H7 (cell line): ENCODE results near the gene VCP. TPM values are rescaled to one million over a fixed set of nuclear protein-coding genes. Genes with fewer than 3 reads are reported as not detected.

ENCODE experiments used
- DNase-seq: peaks from one replicate; pipeline ENCODE4 v3.0.0; 2012
- H3K27me3 ChIP-seq: 2 replicates; pipeline ENCODE4 v1.6.0; 2011; ENCODE audit warnings: mild to moderate bottlenecking, low read length; ENCODE audit not compliant: control insufficient read depth, insufficient read depth
- H3K36me3 ChIP-seq: replicated peaks from 2 replicates; pipeline ENCODE4 v1.5.1; 2011; ENCODE audit warnings: low read length; ENCODE audit not compliant: control insufficient read depth, insufficient read depth
- H3K4me3 ChIP-seq: 2 replicates; pipeline ENCODE4 v1.5.1; 2011; ENCODE audit warnings: low read depth, mild to moderate bottlenecking, control low read depth, low read length, moderate library complexity; ENCODE audit not compliant: insufficient read depth
- total RNA-seq: library from RNA; depleted of rRNA; stranded (reverse); fragments of >200 nt; shearing (Covaris generic); gene quantifications from 2 replicates; pipeline ENCODE4 v1.2.3, GENCODE V29; 2014

Gene VCP
- total RNA-seq, 1 experiment from 2014 or later, result 709 TPM

DNA sequence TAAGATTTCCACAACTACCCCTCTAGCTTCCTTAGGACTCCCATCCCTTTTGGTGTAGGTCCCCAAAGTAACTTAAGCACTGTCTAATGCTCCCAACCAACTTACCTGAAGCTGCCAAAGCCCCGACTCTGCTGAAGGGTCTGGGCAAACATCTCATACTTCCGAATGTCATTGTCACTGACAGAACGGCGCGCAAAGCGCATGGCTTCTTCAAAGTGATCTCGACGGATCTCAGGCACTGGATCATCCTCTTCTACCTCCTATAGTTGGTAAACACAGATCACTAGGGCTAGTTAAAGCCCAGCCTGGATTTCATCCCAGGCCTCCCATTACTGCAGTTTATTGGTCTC, 15.2 kb downstream of the VCP start:
- Histone ChIP-seq H3K36me3 (peaks cover 60% of the 10 kb centered on the region), H3K4me3 (no peak overlapping the region), H3K27me3 (no peaks in the 10 kb centered on the region)
- DNase-seq, result no peak

DNA sequence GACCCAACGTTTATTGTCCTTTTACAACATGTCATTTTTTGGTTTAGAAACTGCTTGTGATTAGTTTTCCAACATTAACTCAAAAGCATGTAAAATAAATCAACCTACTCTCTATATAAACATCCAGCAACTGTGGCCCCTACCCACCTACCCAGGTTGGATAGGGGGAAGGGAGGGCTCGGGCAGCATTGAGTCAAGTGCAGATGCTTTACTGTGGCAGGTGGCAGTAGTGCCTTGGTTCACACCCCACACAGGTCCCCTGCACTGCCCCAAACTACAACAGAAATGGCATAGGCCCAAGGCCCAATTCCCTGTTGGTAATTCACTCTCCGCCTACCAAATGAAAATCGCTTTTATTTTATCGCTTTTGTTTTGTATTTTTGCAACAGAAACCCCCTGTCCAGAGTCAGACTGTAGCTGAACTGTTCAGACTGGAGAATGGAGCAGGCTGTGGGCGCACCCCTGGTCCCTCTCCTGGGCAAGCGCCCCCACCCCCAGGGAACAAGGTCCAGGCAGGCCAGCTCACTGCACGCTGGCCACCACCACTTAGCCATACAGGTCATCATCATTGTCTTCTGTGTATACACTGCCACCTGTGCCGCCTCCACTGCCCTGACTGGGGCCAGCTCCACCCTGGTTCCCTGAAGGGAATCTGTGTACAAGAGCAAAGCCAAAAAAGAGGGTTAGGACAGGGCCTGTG, 15.7 kb downstream of the VCP start:
- Histone ChIP-seq H3K36me3 (peaks cover 55% of the 10 kb centered on the region), H3K4me3 (no peak overlapping the region), H3K27me3 (no peaks in the 10 kb centered on the region)
- DNase-seq, result no peak

DNA sequence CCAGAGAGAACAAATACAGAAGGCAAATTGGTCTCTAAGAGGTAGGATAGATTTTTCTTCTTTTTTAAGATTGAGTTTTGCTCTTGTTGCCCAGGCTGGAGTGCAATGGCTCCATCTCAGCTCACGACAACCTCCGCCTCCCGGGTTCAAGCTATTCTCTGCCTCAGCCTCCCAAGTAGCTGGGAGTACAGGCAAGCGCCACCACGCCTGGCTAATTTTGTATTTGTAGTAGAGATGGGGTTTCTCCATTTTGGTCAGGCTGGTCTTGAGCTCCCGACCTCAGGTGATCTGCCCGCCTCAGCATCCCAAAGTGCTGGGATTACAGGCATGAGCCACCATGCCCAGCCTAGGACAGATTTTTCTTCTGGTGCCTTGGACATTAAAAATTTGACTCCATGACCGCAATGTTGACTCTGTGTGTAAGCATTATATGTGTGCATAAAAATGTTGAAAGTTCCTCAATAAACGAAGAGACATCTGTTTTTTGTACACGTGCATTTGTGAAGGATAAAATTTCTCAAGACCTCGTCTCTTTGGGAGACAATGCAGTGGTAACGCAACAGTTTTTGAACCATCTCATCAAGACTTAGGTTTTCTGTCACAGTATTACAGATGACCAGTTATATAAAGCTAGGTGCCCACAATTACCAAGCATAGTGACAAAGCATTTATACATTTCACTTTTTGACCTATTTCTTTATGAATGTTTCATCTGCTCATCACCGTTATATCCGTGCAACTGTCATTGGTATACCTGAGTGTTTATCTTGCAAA, 17.4 kb downstream of the VCP start:
- peaks cover 39% of the 10 kb centered on the region for H3K36me3 ChIP-seq
- DNase-seq, result no peak
- H3K4me3 ChIP-seq, result no peak overlapping the region
- no peaks in the 10 kb centered on the region for H3K27me3 ChIP-seq

DNA sequence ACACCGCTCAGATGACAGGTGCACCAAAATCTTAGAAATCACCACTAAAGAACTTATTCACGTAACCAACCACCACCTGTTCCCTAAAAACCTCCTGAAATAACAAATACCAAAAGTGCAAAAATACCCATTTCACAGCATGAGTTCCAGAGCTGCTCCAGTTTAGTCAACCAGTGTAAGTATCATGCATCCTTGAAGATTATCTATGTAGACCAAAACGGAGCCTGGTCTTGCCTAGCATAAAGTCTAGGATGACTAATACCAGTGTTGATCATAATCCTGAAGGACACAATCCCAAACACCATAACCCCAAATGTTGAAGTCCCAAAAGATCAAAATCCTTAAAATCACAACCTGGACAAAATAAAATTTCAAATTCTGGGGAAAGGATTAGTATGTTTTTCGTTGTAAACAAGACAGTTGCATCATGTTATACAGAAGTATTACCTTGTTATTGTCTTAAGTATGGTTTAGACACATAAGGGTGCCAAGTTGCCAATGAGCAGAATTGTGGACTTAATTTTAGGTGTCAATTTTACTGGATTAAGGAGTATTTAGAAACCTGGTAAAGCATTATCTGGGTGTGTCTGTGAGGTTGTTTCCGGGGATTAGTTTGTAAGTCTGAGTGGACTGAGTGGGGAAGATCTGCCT, 18.1 kb downstream of the VCP start:
- Histone ChIP-seq H3K27me3 (no peaks in the 10 kb centered on the region), H3K36me3 (peaks cover 32% of the 10 kb centered on the region), H3K4me3 (no peak overlapping the region)
- no peak for DNase-seq

DNA sequence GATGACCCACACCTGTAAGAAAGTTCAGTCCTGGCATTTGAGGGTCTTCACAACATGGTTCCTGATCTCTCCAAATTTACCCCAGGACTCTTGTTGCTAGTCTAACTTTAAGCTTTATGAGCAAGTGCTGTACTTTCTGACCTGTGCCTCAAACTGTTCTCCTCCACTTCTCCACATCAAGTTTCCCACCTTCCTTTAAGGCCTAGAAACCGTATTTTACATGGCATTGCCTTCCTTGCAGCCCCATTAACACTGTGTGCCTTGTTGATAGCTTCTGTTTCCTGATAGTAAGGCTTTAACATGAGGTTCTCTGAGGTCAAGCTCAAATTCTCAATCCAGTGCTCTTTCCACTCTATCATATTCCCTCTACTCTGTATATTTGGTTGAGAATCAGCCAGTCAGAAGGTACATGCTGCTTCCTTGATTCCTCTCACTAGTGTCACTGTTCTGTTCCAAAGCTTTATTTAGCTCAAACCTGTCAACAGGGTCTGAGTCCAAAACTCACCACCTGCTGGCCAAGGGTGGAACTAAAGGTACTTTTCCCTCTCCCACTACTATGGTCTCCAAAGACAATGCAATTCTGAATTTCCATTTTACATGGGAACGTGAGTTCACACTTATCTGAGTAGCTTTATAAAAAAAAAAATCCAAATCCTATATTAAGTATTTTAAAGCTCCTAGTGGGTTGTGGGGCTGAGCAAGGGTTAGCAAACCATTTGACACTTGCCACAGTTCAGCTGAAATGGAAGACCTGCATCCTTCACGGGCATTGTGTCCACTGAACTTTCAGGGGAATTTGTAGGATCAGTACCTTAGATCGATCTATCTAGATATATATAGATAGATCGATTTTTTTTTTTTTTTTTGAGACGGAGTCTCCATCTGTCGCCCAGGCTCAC, 21.1 kb downstream of the VCP start:
- Histone ChIP-seq H3K27me3 (no peaks in the 10 kb centered on the region), H3K4me3 (no peak overlapping the region), H3K36me3 (peaks cover 5% of the 10 kb centered on the region)
- peak; percentile 67 for DNase-seq

DNA sequence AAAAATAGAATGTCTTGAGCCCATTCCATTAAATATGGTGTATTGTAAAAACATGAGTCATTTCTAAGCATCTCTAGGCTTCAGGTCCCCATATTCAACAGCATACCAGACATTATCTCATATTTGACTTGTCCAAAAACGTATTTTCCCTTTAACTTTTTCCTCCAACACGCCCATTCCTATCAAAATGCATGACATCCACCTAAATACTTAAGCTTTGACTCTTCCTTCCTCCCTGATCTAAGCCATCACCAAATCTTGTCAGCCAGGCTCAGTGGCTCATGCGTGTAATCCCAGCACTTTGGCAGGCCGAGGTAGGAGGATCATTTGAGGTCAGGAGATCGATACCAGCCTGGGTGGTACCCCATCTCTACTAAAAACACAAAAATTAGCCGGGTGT, 23.9 kb downstream of the VCP start:
- Histone ChIP-seq H3K27me3 (no peaks in the 10 kb centered on the region), H3K36me3 (peaks cover 1% of the 10 kb centered on the region; the same call in 1 of the 2 replicates), H3K4me3 (no peak overlapping the region)
- DNase-seq, result no peak

DNA sequence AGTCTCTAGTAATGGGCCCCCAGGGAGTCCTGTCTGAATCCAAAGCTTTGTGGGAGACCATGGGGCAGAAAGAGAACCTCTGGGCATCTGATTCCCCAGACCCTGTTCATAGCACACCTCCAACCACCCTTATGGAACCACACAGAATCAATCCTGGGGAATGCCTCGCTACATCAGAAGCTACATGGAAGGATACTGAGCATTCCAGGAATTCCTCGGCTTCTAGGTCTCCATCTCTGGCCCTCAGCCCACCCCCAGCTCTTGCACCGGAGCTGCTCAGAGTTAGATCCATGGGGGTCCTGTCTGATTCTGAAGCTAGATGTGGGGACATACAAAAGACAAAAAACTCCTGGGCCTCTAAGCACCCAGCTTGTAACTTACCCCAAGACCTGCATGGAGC, 28.4 kb downstream of the VCP start:
- Histone ChIP-seq H3K27me3 (no peaks in the 10 kb centered on the region), H3K36me3 (no peaks in the 10 kb centered on the region; the same call in 1 of the 2 replicates), H3K4me3 (no peak overlapping the region)
- no peak for DNase-seq

DNA sequence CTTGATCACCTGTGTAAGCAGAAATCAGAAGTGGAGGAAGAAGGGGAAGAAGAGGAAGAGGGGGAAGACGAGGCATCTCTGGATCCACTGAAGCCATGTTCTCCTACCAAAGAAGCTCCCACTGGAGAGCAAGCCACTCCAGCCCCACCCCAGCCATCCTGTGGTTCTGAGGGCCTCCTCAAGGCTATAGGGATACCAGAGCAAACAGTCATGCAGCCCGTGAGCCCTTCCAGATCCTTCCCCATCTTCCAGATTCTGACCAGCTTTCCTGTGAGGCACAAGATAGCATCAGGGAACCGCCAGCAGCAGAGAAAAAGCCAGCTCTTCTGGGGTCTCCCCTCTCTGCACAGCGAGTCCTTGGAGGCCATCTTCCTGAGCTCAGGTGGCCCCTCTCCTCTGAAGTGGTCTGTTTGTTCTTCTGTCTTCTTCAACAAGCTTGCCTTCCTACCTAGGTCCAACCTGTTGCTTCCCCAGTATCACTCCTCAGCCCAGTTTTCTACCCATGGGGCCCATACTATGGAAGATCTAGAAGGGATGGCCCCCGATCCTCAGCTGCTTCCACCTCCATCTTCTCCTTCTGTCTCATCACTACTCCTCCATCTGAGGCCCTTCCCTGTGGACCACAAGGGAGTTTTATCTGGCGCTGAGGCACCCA, 29.4 kb downstream of the VCP start:
- no peak for DNase-seq
- H3K27me3 ChIP-seq, result no peaks in the 10 kb centered on the region
- H3K36me3 ChIP-seq, result no peaks in the 10 kb centered on the region; the same call in 1 of the 2 replicates
- H3K4me3 ChIP-seq, result no peak overlapping the region

DNA sequence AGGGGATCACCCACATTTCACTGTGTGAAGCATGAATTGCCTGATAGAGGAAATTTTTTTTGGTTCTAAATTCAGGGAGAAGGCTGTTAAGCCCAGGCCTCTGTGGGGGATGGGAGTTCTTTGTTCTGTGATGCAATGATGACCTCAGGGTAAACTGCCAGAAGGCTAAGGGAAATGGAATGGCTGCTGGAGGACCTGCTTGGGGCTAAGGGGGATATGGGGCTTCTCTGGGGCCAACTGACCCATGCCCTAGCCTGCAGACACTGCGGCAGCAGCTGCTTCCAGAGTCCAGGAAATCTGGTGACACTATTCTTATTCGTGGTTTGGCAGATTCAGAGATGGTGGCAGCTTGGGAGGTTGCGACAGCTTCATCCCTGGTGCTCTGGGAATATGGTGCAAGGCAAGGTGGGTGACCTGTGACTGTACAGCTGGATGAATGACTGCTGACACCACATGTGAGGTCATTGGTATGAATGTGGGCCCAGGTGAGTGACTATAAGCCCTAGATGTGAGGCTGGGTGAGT, 30.3 kb downstream of the VCP start:
- no peaks in the 10 kb centered on the region for H3K27me3 ChIP-seq
- H3K36me3 ChIP-seq, result no peaks in the 10 kb centered on the region; the same call in 1 of the 2 replicates
- DNase-seq, result no peak
- no peak overlapping the region for H3K4me3 ChIP-seq

DNA sequence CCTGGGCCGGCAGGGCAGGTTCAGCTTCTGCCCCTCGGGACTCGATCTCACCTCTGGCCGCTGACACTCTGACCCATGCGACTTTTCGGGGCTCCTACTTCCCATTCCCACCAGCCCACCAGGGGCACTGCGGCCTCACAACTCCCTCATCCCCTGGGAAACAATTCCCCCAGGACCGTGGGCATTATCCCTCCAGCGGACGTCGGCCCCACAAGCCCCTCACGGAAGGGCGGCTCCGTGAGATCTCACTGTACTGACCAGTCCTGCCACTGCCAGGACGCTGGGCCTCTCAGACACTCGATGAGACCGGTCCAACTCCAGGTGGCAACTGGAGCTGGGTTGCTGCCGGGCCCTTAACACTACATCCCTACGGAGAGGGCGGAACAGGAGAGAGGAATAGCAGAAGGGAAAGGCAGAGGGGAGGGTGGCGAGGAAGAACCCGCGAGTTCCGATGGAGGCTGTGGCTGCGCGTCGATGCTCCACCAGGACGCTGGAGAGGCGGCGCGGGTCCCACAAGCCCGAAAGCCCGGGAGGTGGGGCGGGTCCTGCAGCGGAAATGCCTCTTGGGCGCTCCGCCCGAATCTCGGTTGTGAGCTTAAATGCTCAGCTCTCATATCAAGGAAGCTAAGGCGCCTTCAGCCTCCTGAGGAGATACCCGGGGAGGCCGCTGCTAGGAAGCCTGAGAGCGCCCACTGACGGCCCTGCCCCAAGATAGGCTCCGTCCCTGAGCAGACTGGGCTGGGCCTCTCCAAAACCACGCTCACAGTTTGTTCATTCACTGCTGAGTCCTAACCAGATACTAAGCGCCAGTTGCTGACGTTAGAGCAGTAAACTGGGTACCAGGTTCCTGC, 36.3 kb downstream of the VCP start:
- Histone ChIP-seq H3K36me3 (no peaks in the 10 kb centered on the region), H3K27me3 (no peaks in the 10 kb centered on the region), H3K4me3 (peak overlapping the region; percentile 23; the same call in 1 of the 2 replicates)
- peak; percentile 53 for DNase-seq

DNA sequence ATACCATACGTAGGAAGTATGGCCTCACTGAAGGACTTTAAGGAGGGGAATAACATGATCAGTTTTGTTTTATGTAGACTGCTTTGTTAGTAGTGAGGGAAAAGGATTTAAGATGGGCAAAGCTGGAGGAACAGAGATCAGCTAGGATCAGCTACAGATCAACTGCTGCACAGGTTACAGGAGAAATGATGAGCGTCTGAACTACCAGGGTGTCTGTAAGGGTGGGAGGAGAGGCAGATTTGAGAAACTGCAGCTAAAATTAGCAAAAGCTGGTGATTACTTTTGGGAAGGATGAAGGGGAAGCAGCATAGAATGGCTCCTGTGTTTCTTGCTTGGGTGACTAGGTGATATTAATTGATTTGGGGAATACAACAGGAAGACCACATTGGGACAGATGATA, 39.3 kb downstream of the VCP start:
- DNase-seq, result no peak
- H3K4me3 ChIP-seq, result no peak overlapping the region
- H3K36me3 ChIP-seq, result no peaks in the 10 kb centered on the region
- H3K27me3 ChIP-seq, result no peaks in the 10 kb centered on the region

DNA sequence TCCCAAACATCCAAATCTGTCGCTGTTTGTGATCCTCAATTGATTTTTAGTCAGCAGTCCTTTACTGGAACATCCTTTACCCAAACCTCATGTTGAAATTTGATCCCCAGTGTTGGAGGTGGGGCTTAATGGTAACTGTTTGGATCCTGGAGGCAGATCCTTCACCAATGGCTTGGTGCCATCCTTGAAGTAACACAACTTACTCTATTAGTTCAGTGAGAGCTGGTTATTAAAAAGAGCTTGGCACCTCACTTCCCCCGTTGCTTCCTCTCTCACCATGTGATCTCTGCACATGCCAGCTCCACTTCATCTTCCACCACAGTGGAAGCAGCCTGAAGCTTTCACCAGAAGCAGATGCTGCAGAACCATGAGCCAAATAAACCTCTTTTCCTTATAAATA, 42.6 kb downstream of the VCP start:
- DNase-seq, result no peak
- H3K4me3 ChIP-seq, result no peak overlapping the region
- no peaks in the 10 kb centered on the region for H3K27me3 ChIP-seq
- no peaks in the 10 kb centered on the region for H3K36me3 ChIP-seq

DNA sequence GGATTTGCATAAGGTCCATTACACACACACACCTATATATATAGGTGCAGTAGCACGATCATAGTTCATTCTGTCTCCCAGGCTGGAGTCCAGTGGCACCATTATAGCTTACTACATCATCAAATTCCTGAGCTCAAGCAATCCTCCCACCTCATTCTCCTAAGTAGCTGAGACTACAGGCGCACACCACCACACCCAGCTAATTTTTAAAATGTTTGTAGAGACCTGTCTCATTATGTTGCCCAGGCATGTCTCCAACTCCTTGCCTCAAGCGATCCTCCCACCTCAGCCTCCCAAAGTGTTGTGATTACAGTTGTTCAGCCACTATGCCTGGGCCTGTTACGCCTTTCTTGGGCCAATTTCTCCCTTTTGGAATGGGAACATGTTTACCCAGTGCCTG, 43.2 kb downstream of the VCP start:
- Histone ChIP-seq H3K27me3 (no peaks in the 10 kb centered on the region), H3K36me3 (no peaks in the 10 kb centered on the region), H3K4me3 (no peak overlapping the region)
- no peak for DNase-seq
